Hepatocyte (in vitro differentiated cells): ENCODE data around the gene FERMT3. TPM values are rescaled to one million over a fixed set of nuclear protein-coding genes. Genes with fewer than 3 reads are reported as not detected.
"Not testable (repeated sequence)": the region's sequence is repeated elsewhere in the genome, so short reads cannot be mapped to it uniquely, and the experiment has no call there.

ENCODE experiments used
- DNase-seq: peaks from one replicate; pipeline ENCODE4 v3.0.0-alpha.2; 2016; ENCODE audit warnings: low spot score
- H2AFZ ChIP-seq: fragments of 200-600 bp; sonication (generic); 2 replicates; pipeline ENCODE4 v1.6.0; 2016; ENCODE audit warnings: antibody characterized with exemption, mild to moderate bottlenecking
- H3K27ac ChIP-seq: fragments of 200-600 bp; sonication (generic); 2 replicates; pipeline ENCODE4 v1.5.1; 2016; ENCODE audit warnings: mild to moderate bottlenecking
- H3K27me3 ChIP-seq: fragments of 200-600 bp; sonication (generic); 2 replicates; pipeline ENCODE4 v1.6.1; 2016
- H3K36me3 ChIP-seq: fragments of 200-600 bp; sonication (generic); replicated peaks from 2 replicates; pipeline ENCODE4 v1.5.1; 2016; ENCODE audit warnings: low read depth; ENCODE audit not compliant: insufficient read depth
- H3K4me1 ChIP-seq: fragments of 200-600 bp; sonication (generic); 2 replicates; pipeline ENCODE4 v1.5.1; 2016; ENCODE audit warnings: mild to moderate bottlenecking, moderate library complexity; ENCODE audit not compliant: insufficient read depth
- H3K4me2 ChIP-seq: fragments of 200-600 bp; sonication (generic); 2 replicates; pipeline ENCODE4 v1.6.0; 2016
- H3K4me3 ChIP-seq: fragments of 200-600 bp; sonication (generic); 2 replicates; pipeline ENCODE4 v1.5.1; 2016; ENCODE audit warnings: mild to moderate bottlenecking
- H3K79me2 ChIP-seq: fragments of 200-600 bp; sonication (generic); 2 replicates; pipeline ENCODE4 v1.6.0; 2017; ENCODE audit warnings: mild to moderate bottlenecking
- H3K9me2 ChIP-seq: fragments of 200-600 bp; sonication (generic); replicated peaks from 2 replicates; pipeline ENCODE4 v1.6.0; 2017; ENCODE audit warnings: mild to moderate bottlenecking; ENCODE audit not compliant: insufficient read depth
- H3K9me3 ChIP-seq: fragments of 200-600 bp; sonication (generic); 2 replicates; pipeline ENCODE4 v1.5.1; 2016; ENCODE audit warnings: low read depth, mild to moderate bottlenecking
- H4K20me1 ChIP-seq: fragments of 200-600 bp; sonication (generic); 2 replicates; pipeline ENCODE4 v1.6.0; 2016; ENCODE audit warnings: mild to moderate bottlenecking; ENCODE audit not compliant: insufficient read depth, poor library complexity, severe bottlenecking
- CTCF ChIP-seq: fragments of 200-600 bp; sonication (generic); IDR thresholded peaks from 2 replicates; pipeline ENCODE4 v1.5.1; 2016; ENCODE audit warnings: antibody characterized with exemption, mild to moderate bottlenecking; ENCODE audit not compliant: poor library complexity
- EZH2 ChIP-seq: fragments of 200-600 bp; sonication (generic); IDR thresholded peaks from 2 replicates; pipeline ENCODE4 v1.6.1; 2016; ENCODE audit warnings: antibody characterized with exemption, mild to moderate bottlenecking, borderline replicate concordance
- EZH2phosphoT487 ChIP-seq: fragments of 200-600 bp; sonication (generic); IDR thresholded peaks from one replicate; pipeline ENCODE4 v1.6.1; 2018; ENCODE audit warnings: antibody characterized with exemption, mild to moderate bottlenecking, low read depth, moderate library complexity; ENCODE audit not compliant: unreplicated experiment, severe bottlenecking
- WGBS: methylation state at CpG from one replicate; pipeline ENCODE4 v1.1.6; 2016; ENCODE audit warnings: low lambda C conversion rate; ENCODE audit errors: missing lambda C conversion rate; 5-methylcytosine and 5-hydroxymethylcytosine counted together
- polyA plus RNA-seq: library from polyadenylated mRNA; unstranded; fragments of >200 nt; fragmentation: Nextera tagmentation; extraction: Ambion mirVana; gene quantifications from 2 replicates; pipeline ENCODE4 v1.2.1, GENCODE V29; 2016
- total RNA-seq: library from RNA; depleted of rRNA; stranded (reverse); fragments of >200 nt; gene quantifications from 2 replicates; pipeline ENCODE4 v1.2.3, GENCODE V29; 2014

Gene FERMT3
- total and polyA plus RNA-seq, 2 experiments from 2014 or later = 1.6 TPM; not detected in 1

- no peak overlapping the region for H2AFZ ChIP-seq
- WGBS = 69% methylated on average over 6 of the region's 6 CpGs
- TF ChIP-seq CTCF = no peak
- no peak for TF ChIP-seq EZH2
- TF ChIP-seq EZH2phosphoT487 = no peak
- no peaks in the 10 kb centered on the region for H3K9me2 ChIP-seq
- peaks cover 29% of the 10 kb centered on the region for H3K79me2 ChIP-seq
- no peaks in the 10 kb centered on the region for H3K9me3 ChIP-seq
- peaks cover 19% of the 10 kb centered on the region for H3K4me1 ChIP-seq
- no peaks in the 10 kb centered on the region for H4K20me1 ChIP-seq
- no peak for DNase-seq
- peak overlapping the region; percentile 96 for H3K4me2 ChIP-seq
- no peak overlapping the region for H3K4me3 ChIP-seq
- H3K36me3 ChIP-seq = no peaks in the 10 kb centered on the region
- H3K27me3 ChIP-seq = no peaks in the 10 kb centered on the region
- peak overlapping the region; percentile 96 for H3K27ac ChIP-seq
Observed at GRCh38 chr11:64244966-64245365, 38.4 kb downstream of the FERMT3 start.

DNA sequence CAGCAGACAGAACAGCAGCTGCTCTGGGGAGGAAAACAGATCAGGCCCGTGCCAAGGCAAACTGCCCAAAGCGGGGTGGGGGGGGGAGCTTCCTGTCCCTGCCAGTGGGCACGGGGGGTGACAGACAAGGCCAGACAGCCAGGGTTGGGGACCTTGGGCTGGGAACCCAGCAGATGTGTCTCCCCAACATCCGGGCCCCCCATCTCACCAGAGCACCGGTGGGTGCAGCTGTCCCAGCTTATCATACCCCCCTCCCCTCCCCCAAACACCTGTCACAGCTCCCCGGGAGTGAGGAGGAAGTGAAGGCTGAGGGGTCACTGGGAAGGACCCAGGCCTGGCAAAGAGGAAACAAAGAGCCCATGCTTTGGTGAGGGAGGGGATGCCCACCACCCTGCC lies 38.9 kb downstream of the FERMT3 start:
- no peak for TF ChIP-seq EZH2phosphoT487
- no peak for TF ChIP-seq EZH2
- no peaks in the 10 kb centered on the region for H3K9me3 ChIP-seq
- H3K4me2 ChIP-seq = peak overlapping the region; percentile 96
- H2AFZ ChIP-seq = no peak overlapping the region
- peak overlapping the region; percentile 89 for H3K4me3 ChIP-seq
- no peaks in the 10 kb centered on the region for H3K9me2 ChIP-seq
- H4K20me1 ChIP-seq = no peaks in the 10 kb centered on the region
- no peak for DNase-seq
- no peaks in the 10 kb centered on the region for H3K27me3 ChIP-seq
- no peaks in the 10 kb centered on the region for H3K36me3 ChIP-seq
- 25% methylated on average over 2 of the region's 6 CpGs for WGBS
- peaks cover 29% of the 10 kb centered on the region for H3K79me2 ChIP-seq
- H3K4me1 ChIP-seq = peaks cover 19% of the 10 kb centered on the region
- H3K27ac ChIP-seq = peak overlapping the region; percentile 96

GRCh38 chr11:64245797-64246620 lies 39.5 kb downstream of the FERMT3 start:
- Histone ChIP-seq H3K9me3 (no peaks in the 10 kb centered on the region), H3K9me2 (no peaks in the 10 kb centered on the region), H3K79me2 (peaks cover 29% of the 10 kb centered on the region), H3K4me2 (peak overlapping the region; percentile 96), H2AFZ (peak overlapping the region; percentile 54), H4K20me1 (no peaks in the 10 kb centered on the region), H3K36me3 (no peaks in the 10 kb centered on the region), H3K27ac (peak overlapping the region; percentile 96), H3K4me3 (peak overlapping the region; percentile 89), H3K4me1 (peaks cover 23% of the 10 kb centered on the region), H3K27me3 (no peaks in the 10 kb centered on the region)
- DNase-seq = peak; percentile 87
- WGBS = 3% methylated on average over 35 of the region's 46 CpGs
- no peak for TF ChIP-seq EZH2
- TF ChIP-seq EZH2phosphoT487 = no peak
- no peak for TF ChIP-seq CTCF

GRCh38 chr11:64246621-64246870 lies 40.0 kb downstream of the FERMT3 start:
- not testable (repeated sequence) for H4K20me1 ChIP-seq, H3K9me3 ChIP-seq, H3K36me3 ChIP-seq, H2AFZ ChIP-seq, H3K27me3 ChIP-seq, H3K9me2 ChIP-seq
- Histone ChIP-seq H3K79me2 (peaks cover 29% of the 10 kb centered on the region), H3K4me1 (peaks cover 23% of the 10 kb centered on the region), H3K4me2 (peak overlapping the region; percentile 96), H3K4me3 (peak overlapping the region; percentile 89), H3K27ac (peak overlapping the region; percentile 96)
- under 1% methylated on average over 22 of the region's 43 CpGs for WGBS
- DNase-seq = peak; percentile 47
